ENCODE results near the gene EGLN3. TPM values are rescaled to one million over a fixed set of nuclear protein-coding genes. Genes with fewer than 3 reads are reported as not detected.
A peak's percentile ranks its signal among the peaks of the same experiment; 100 is the strongest.

Gene EGLN3
- total and polyA plus RNA-seq, 2 of the 13 experiments (the other 11 are each of a cell fraction or from before 2014, with no cell fraction given) = 0.18 to 27.3 TPM

DNA sequence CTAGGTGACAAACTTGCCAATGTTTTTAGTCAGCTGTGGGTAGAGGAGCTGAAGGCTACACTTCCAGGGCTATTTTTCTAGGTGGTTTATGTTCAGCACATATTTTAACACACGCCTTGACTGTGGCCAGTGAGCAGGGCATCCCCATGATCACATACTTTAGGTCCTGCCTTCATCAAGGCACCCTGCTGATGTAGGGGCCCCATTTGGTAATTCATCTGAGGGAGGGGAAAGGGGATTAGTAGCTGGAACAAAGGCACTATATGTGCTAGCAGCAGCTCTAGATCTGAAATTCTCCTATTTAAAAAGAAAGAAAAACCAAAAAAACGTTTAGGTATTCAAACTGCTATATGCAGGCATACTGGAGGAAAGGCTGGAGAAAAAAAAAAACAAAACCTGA lies 14.5 kb downstream of the EGLN3 start (continued):
- TF ChIP-seq, protein P1, sequence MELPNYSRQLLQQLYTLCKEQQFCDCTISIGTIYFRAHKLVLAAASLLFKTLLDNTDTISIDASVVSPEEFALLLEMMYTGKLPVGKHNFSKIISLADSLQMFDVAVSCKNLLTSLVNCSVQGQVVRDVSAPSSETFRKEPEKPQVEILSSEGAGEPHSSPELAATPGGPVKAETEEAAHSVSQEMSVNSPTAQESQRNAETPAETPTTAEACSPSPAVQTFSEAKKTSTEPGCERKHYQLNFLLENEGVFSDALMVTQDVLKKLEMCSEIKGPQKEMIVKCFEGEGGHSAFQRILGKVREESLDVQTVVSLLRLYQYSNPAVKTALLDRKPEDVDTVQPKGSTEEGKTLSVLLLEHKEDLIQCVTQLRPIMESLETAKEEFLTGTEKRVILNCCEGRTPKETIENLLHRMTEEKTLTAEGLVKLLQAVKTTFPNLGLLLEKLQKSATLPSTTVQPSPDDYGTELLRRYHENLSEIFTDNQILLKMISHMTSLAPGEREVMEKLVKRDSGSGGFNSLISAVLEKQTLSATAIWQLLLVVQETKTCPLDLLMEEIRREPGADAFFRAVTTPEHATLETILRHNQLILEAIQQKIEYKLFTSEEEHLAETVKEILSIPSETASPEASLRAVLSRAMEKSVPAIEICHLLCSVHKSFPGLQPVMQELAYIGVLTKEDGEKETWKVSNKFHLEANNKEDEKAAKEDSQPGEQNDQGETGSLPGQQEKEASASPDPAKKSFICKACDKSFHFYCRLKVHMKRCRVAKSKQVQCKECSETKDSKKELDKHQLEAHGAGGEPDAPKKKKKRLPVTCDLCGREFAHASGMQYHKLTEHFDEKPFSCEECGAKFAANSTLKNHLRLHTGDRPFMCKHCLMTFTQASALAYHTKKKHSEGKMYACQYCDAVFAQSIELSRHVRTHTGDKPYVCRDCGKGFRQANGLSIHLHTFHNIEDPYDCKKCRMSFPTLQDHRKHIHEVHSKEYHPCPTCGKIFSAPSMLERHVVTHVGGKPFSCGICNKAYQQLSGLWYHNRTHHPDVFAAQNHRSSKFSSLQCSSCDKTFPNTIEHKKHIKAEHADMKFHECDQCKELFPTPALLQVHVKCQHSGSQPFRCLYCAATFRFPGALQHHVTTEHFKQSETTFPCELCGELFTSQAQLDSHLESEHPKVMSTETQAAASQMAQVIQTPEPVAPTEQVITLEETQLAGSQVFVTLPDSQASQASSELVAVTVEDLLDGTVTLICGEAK (IDR thresholded peaks at IDR 0.05) = no peak
- TF ChIP-seq, protein P1 (CRISPR knock-in tag; IDR thresholded peaks at IDR 0.05) = no peak

DNA sequence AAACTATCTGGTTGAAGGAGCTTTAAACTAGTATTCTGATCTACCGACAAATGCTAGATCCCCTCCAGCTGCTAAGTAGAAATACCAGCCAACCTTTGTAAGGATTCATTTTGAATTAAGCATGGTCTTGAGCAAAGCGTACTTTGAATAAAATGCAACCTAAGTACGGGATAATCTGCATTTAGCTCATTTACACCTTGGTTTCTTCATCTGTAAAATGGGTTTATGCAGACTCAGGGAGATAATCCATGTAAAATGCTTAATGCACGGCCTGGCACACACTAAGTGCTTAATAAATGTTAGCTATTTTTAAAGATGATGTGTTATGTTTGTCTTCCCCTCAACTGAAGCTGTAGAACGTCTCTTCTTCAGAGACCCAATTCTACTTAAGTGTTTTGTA lies 15.9 kb downstream of the EGLN3 start:
- H3K27me3 ChIP-seq (ENCODE audit: control insufficient read depth in 1 of 2, insufficient read depth in 2 of 2, low read length in 2 of 2) = no peaks in the 10 kb centered on the region
- intact Hi-C loops (cut with micrococcal nuclease; ENCODE audit: unreplicated experiment) = no loop called here
- POLR2A ChIA-PET = no interaction called here
- H4K20me1 ChIP-seq (ENCODE audit: insufficient read depth, low read length) = no peaks in the 10 kb centered on the region; the same call in 1 of the 2 replicates
- H3K4me2 ChIP-seq (ENCODE audit: low read depth, low read length) = no peak overlapping the region
- H3K36me3 ChIP-seq (replicated peaks in 1 of 2; ENCODE audit: control insufficient read depth in 1 of 2, insufficient read depth in 2 of 2, low read length in 2 of 2) = no peaks in the 10 kb centered on the region
- no peak for FAIRE-seq
- H3K4me3 ChIP-seq (replicated peaks in 1 of 3; ENCODE audit: insufficient read depth in 1 of 3, low read depth in 2 of 3, low read length in 3 of 3) = no peak overlapping the region
- H3K4me1 ChIP-seq (ENCODE audit: insufficient read depth, low read length) = peaks cover 39% of the 10 kb centered on the region
- no peak overlapping the region for H3K9ac ChIP-seq (ENCODE audit: insufficient read depth, low read depth, low read length)
- peaks cover 2% of the 10 kb centered on the region for H3K79me2 ChIP-seq (ENCODE audit: insufficient read depth, low read length)
- CTCF ChIA-PET (ENCODE audit: low intra/inter-chr PET ratio, low total read pairs) = no interaction called here
- no peak for ATAC-seq
- 53% methylated on average over 5 of the region's 5 CpGs for WGBS (ENCODE audit: low lambda C conversion rate)
- H2AFZ ChIP-seq (ENCODE audit: low read length) = no peak overlapping the region
- BruUV-seq (replicated peaks) = no TSS peak
- no peaks in the 10 kb centered on the region for H3K9me3 ChIP-seq (ENCODE audit: low read length)
- in situ Hi-C loops (cut with HindIII; ENCODE audit: extremely low pct_ligation_motif_present, low pct_unique_long_range_greater_than_20kb) = no loop called here
- H3K27ac ChIP-seq (ENCODE audit: extremely low read length, insufficient read depth, low read length) = no peak overlapping the region
- no peak for DNase-seq (ENCODE audit: low spot score)
- peak; percentile 86 for TF ChIP-seq ZNF629 (CRISPR knock-in tag; conservative IDR thresholded peaks at IDR 0.05)
- TF ChIP-seq, protein P2, sequence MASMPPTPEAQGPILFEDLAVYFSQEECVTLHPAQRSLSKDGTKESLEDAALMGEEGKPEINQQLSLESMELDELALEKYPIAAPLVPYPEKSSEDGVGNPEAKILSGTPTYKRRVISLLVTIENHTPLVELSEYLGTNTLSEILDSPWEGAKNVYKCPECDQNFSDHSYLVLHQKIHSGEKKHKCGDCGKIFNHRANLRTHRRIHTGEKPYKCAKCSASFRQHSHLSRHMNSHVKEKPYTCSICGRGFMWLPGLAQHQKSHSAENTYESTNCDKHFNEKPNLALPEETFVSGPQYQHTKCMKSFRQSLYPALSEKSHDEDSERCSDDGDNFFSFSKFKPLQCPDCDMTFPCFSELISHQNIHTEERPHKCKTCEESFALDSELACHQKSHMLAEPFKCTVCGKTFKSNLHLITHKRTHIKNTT (CRISPR knock-in tag; IDR thresholded peaks at IDR 0.05) = no peak
- TF ChIP-seq ZNF331 (CRISPR knock-in tag; IDR thresholded peaks at IDR 0.05) = no peak
- no peak for TF ChIP-seq KAT2B (IDR thresholded peaks at IDR 0.05; ENCODE audit: borderline replicate concordance, low read depth, low read length)
- TF ChIP-seq, protein P3, sequence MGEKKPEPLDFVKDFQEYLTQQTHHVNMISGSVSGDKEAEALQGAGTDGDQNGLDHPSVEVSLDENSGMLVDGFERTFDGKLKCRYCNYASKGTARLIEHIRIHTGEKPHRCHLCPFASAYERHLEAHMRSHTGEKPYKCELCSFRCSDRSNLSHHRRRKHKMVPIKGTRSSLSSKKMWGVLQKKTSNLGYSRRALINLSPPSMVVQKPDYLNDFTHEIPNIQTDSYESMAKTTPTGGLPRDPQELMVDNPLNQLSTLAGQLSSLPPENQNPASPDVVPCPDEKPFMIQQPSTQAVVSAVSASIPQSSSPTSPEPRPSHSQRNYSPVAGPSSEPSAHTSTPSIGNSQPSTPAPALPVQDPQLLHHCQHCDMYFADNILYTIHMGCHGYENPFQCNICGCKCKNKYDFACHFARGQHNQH (CRISPR knock-in tag; IDR thresholded peaks at IDR 0.05) = no peak
- no peak for TF ChIP-seq RFXAP (CRISPR knock-in tag; IDR thresholded peaks at IDR 0.05; ENCODE audit: borderline replicate concordance)
- no peak for TF ChIP-seq ZNF775 (CRISPR knock-in tag; IDR thresholded peaks at IDR 0.05; ENCODE audit: borderline replicate concordance)
- TF ChIP-seq ZNF224 (CRISPR knock-in tag; IDR thresholded peaks at IDR 0.05) = no peak
- TF ChIP-seq SMAD3 (CRISPR knock-in tag; IDR thresholded peaks at IDR 0.05) = no peak
- TF ChIP-seq ZC3H4 (CRISPR knock-in tag; IDR thresholded peaks at IDR 0.05; ENCODE audit: borderline replicate concordance) = no peak
